Neural progenitor cell (in vitro differentiated cells): ENCODE measurements around the gene SEMA5B.

ENCODE experiments used
- EZH2phosphoT487 ChIP-seq: fragments of 200-600 bp; sonication (generic); IDR thresholded peaks from 2 replicates; pipeline ENCODE4 v1.6.1; 2017; ENCODE audit warnings: antibody characterized with exemption
- TF ChIP-seq, protein P1 (sequence below): fragments of 200-600 bp; sonication (generic); IDR thresholded peaks from 2 replicates; pipeline ENCODE4 v1.5.1; 2017; ENCODE audit warnings: antibody characterized with exemption, mild to moderate bottlenecking

DNA sequence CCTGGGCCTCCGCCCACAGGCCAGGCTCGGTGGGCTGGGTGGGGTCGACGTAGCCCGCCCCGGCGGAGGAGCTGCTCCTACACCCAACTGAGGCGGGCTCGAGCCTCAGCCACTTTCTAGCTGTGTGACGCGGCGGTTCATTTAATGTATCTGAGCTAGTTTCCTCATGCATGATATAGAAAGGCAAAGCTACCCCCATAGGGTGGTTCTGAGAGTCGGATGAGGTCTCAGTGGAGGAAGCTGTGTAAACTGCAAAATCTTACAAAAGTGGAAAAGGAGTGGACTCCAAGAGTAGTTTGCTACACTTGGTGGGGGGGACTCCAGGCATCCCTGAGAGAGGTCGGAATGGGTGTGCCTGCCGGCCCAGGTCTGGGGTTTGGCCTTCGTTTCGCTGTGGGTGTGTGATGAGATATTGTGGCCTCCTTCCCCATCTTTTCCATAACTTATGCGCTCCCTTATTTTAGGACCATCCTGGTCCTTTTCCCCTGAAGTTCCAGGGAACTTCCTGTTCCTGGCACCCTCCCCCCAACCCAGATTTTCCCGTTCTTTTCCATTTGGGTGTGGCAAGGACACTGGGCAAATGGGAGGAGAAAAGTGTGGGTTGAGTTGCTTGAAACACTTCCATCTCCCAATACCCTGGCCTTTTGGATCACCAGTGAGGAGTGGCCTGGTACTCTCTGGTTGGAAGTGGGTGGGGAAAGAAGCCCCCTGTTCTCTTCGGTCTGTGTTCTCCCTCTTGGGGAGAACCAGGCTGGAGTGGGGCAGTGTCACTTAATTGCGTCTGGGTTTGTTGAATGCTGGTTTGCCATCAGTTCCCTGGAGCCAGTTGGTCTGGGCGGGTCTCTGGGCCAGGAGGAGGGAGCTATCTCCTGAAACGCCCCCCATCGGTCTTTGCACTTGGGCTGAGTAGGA lies 40.4 kb upstream of the SEMA5B start:
- TF ChIP-seq, protein P1, sequence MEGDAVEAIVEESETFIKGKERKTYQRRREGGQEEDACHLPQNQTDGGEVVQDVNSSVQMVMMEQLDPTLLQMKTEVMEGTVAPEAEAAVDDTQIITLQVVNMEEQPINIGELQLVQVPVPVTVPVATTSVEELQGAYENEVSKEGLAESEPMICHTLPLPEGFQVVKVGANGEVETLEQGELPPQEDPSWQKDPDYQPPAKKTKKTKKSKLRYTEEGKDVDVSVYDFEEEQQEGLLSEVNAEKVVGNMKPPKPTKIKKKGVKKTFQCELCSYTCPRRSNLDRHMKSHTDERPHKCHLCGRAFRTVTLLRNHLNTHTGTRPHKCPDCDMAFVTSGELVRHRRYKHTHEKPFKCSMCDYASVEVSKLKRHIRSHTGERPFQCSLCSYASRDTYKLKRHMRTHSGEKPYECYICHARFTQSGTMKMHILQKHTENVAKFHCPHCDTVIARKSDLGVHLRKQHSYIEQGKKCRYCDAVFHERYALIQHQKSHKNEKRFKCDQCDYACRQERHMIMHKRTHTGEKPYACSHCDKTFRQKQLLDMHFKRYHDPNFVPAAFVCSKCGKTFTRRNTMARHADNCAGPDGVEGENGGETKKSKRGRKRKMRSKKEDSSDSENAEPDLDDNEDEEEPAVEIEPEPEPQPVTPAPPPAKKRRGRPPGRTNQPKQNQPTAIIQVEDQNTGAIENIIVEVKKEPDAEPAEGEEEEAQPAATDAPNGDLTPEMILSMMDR, result no peak
- TF ChIP-seq EZH2phosphoT487, result no peak
